Stimulated activated CD8-positive, alpha-beta memory T cell treated with anti-CD3 and anti-CD28 coated beads, Interleukin-12 subunit alpha, Interleukin-12 subunit beta, amount 100 ng/mL, for 4 hours (primary cell): Measurements from ENCODE around the gene C19orf47.
"Not testable (repeated sequence)": the region's sequence is repeated elsewhere in the genome, so short reads cannot be mapped to it uniquely, and the experiment has no call there.

Source experiments
- DNase-seq: peaks from one replicate; pipeline ENCODE4 v3.0.0-alpha.2; 2020; ENCODE audit warnings: low read depth

Gene C19orf47

DNA sequence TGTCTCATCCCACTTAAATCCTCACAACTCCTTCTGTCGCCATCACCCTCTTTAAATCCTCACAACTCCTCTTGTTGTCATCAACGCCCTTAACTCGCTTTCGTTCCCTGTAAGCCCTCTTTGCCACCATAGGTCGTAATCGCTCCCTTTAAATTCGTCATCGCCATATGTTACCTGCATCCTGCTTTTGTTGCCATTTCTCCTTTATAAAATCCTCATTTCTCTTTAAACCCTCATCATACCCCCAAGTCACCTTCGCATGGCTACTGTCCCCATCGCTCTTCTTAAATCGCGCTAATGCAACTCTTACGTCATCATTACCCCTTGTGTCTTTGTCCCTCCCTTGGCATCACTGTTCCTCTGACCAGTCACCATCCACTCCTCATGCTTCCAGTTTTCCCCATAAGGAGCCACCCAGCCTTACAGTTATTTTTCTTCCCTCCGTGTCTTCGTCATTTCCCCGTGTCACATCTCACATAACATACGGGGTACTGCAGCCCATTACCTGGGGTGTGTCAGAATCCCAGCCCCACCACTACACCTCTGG, 837 bp upstream of the C19orf47 start:
- DNase-seq, result no peak

DNA sequence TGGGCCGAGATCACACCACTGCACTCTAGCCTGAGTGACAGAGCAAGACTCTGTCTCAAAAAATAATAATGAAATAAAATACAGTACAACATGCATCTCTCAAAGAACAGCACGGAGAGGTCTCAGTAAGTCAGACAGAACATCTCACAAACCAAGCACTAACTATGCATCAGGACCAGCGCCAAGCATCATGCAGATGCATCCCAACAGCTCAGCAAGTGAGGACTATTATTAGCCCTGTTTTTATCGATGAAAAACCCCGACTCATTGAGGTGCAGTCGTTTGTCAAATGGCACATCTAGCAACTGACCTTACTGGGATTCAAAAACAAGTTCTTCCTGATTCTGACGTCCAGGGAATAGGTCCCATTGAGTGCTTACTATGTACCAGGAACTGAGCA, 3.8 kb downstream of the C19orf47 start:
- no peak for DNase-seq

DNA sequence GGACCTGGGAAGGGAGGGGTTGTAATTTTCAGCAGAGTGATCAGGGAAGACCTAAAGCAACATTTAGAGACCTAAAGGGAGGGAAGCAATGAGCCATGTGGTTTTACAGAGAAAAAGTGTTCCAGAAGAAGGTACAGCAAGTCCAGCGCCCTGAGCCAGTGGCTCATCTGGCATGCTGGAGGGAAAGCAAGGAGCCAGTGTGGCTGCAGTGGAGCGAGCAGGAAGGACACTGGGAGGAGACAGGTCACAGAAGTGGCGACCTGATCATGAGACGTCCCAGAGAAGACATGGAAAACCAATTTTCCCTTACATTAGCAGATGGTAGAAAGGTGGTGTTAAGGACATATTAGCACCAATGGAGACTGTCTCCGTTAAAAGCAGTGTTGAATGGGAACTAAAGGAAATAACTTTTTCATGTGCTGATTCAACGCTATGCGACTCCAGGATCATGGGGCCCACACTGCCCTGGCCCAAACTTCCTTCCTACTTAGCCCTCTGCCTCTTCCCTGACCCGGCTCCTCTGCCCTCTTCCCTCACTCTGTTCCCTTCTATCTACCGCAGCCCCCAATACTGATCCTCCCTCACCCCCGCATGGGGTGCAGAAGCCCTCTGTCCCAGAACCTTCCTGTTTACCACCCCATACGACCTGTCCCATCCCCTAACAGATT, 5.4 kb downstream of the C19orf47 start:
- no peak for DNase-seq

DNA sequence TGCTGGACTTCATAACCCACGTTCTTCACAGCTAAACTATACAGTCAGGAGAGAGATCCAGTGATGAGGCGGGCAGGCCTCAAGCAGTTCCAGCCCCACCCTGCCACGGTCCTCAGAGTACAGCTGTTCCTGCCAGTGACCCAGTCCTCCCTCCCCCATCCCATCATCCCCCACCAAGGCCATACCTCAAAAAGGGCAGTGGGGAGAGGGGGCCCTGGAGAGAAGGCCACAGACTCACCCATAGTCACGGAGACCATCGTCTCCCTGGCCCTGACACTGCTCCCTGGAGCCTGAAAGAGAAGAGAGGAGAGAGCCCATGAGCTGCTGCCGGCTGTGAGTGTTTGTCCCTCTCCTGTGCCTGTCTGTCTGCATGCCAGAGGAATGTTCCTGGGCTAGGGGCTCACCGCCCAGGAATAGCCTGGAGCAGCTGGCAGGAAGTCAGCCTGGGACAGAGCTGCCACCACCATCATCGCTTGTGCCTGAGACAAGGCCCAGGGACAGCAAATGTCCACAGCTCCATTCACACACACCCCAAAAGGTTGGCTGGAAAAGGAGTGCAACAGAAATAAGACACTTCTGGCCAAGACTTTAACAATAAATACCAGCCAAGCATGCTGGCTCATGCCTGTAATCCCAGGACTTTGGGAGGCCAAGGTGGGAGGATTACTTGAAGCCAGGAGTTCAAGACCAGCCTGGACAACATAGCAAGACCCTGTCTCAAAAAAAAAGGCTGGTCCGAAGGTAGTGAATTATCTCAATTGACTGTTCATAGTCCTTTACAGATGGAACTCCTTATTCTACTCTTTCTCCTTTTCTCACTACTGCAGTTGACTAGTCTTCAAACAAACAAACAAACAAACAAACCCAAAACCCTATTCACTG, 6.4 kb downstream of the C19orf47 start:
- no peak for DNase-seq

DNA sequence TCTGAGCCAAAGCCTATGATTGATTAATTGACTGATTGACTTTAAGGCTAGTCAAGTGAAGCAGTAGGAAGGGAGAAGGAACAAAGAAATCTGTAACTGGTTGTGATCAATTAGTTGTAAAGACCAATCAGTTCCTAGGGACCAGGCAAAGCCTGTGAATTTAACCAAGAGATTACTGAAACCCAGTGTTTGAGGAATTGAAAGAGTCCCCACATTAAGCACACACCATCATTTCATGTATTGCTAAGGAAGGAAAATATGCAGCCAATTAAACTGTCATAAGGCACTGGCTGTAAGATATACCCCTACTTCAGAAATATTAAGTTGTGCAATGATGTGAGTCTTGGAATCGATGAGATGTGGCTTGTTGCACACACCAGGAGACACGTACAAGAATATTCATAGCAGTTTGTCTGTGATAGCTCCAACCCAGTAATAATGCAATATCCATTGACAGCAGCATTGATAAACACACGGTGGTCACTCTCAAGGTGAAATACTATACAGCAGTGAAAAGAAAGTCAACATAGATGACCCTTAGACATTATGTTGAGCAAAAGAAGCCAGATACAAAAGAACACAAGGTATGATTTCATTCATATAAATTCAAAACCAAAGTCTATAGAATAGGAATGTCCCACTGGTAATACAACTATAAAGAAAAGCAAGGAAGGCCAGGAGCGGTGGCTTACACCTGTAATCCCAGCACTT, 9.0 kb downstream of the C19orf47 start:
- DNase-seq, result no peak

DNA sequence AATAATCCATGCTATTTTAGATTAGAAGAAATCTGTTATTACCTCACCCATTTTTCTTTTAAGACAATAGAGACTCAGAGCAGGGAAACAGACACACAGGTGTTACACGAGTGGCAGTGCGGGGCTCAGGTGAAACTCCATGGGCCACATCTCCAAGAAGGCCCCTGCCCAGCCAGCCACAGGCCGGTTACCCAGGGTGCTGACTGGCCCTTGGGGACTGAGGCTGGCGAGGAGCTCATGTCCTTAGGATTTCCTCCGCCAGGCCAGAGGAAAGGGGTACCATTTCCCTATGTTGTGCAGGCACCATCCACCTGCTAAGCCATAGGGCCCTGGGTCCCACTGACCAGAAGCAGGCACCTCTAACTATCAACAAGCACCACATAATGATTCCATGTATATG, 10.6 kb downstream of the C19orf47 start:
- DNase-seq, result no peak

DNA sequence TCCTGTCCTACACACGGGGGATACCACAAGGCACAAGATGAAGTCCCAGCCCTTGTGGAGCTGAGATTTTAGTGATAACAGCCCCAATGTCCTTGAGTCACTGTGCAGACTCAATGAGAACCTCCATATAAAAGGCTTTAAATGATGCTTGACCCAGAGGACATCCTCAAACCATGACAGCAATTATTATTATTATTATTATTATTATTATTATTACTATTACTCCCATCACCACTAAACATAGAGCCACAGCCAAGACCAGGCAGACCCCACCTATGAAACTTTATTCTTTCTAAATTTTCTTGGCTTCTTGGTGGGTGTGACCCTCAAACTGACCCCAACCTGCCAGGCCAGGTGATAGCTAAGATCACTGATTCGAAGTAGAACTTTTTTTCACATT, 11.1 kb downstream of the C19orf47 start:
- no peak for DNase-seq

DNA sequence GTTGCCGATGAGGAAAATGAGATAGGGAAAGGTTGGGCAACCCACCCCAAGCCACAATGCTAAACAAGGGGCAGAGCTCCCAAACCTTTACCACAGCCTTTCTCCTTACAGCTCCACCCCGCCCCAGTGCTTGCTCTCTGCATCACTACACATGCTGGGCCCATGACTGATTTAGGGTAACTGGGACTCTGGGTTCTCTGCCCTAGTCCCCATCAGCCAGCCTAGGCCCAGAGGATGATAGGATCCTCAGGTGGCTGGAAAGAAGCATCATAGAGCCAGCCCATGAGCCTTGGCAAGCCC, 11.6 kb downstream of the C19orf47 start:
- DNase-seq, result no peak

DNA sequence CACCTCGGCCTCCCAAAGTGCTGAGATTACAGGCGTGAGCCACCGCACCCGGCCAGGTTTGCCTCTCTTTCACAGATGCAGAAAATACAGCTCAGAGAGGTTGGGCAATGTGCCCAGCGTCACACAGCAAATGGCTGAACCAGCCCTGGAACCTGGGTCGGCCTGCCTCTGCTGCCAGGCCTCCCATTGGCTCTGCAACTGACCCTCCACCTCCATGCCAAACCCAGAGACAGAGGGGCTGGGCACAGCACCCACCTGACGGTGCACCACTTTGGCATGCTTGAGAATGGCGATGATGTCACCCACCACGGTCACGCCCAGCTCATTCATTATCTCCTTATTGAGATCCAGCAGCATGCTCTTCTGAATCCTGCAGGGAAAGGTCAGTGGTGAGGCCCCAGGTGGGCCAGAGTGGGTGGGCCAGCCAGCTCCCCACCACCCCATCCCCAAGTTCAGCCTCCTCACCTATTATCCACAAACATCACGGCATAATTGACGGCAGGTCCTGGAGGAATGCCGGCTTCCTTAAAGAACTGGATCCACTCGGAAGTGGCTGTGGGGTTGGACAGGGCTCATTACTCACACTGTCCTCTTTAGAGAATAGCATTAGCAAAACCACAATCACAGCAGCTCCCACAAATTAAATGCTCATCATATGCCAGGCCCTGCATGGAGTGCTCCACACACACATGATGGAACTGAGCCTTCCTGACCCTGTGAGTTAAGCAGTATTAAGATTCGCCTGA, 12.2 kb downstream of the C19orf47 start:
- DNase-seq, result no peak

DNA sequence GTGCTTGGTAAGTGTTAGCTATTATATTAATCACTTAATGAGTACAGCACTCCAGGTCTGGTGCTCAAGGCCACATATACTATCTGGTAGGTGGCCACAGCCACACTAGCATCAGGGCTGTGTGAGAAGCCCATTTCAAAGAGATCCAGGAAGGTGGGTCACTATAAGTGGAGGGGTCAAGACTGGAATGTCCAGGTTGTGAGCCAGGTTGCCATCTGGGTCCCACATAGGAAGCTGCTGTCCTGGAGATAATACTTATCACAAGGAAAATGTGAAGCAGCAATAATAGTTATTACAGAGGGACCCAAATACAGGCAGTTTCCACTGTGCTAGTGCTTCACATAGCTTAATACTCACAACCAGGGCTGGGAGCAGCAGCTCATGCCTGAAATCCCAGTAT, 13.1 kb downstream of the C19orf47 start:
- DNase-seq, result no peak

DNA sequence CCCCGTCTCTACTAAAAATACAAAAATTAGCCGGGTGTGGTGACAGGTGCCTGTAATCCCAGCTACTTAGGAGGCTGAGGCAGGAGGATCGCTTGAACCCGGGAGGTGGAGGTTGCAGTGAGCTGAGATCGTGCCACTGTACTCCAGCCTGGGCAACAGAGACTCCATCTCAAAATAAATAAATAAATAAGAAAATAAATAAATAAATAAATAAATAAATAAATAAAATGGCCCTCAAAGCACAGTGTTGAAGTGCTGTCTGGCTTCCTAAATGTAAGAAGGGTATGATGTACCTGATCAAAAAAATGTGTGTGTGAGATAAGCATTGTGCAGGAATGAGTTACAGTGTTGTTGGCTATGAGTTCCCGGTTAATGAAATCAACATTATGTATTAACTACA, 15.1 kb downstream of the C19orf47 start:
- DNase-seq, result not testable (repeated sequence)

DNA sequence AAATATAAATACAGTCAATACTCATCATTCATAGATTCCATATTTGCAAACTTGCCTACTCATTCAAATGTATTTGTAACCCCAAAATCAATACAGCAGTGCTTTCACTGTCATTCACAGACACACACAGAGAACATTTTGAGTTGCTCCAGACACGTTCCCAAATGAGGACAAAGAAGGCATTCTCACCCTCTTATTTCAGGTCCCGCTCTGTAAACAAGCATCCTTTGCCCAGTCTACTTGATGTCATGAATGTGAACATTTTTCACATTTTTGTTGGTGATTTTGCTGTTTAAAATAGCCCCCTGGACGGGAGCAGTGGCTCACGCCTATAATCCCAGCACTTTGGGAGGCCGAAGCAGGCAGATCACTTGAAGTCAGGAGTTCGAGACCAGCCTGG, 15.5 kb downstream of the C19orf47 start:
- no peak for DNase-seq

DNA sequence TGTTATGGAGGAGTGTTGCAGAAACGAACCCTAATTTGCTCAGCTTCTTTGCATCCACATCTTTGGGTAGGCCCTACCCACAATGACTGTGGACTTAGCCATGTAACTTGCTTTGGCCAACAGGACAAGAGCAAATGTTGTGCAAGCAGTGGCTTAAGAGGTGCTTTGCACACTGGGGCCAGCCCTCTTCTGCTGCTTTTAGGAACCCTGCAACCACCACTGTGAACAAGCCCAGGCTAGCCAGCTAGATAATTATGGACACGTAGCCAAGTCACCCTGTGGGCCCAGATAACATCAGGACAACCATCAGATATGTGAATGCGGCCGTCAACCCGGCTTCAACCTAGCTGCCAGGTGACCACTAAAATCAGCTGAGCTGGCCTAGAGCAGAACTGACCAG, 17.1 kb downstream of the C19orf47 start:
- no peak for DNase-seq

DNA sequence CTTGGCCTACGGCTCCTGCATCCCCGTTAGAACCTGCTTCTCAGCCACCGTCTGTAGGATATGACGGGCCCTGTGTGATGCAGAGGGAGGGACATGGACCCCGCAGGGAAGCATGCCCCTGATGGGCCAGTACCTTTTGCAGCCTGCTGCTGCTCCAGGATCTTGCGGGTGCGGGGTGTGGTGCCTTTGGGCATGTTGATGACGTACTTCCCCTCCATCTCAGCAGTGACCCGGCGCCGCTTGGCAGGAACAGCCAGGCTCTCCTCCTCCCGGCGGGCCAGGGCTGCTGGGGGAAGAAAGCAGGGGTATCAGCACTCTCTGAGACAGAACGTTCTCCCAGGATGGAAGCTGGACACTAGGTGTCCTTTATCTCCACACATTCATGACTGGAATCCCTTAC, 22.0 kb downstream of the C19orf47 start:
- no peak for DNase-seq

DNA sequence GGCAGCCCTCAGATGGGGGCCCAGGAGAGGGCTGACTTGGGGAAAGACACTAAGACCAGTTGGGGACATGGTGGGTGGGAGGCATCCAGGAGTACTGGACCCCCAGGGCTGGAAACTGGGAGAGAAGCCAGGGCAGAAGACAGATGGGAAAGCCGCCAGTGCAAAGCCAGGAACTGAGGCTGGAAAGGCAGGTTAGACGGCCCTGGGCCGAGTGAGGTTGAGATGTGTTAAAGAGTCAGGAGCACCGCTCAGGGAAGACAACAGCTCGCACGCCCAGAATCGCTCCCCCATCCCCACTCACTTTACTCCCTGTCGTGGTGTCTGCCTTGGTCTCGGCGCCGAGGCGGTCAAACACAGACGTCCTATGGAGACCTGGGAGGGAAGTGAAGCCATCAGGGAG, 24.5 kb downstream of the C19orf47 start:
- no peak for DNase-seq

DNA sequence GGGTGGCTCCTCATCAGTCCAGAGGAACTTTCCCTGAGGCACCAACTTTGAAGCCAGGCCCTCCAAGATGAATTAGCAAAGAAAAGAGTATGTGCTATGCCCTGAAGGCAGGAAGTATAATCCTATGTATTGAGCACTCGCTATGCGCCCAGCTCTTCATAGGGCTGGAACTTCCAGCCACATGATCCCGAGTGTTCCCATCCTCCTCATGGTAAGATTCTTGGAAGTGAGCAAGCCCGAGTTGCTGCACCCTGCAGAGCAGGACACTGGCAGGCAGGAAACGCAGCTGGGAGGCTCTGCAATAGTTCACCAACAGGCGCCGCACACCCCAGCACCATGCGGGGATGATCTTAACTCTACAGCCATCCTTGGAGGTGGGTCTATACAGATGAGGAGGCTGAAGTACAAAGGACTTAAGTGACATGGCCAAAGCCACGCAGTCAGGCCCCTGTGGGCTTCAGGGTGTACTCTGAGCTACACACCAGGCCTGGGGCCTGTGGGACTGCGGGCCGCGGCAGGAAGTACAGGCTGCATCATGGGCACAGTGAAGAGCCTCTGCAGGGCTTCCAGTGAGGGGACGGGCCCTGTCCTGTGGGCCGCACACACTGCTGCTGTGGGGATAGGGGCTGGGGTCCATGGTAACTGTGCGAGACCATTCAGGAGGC, 25.1 kb downstream of the C19orf47 start:
- no peak for DNase-seq

DNA sequence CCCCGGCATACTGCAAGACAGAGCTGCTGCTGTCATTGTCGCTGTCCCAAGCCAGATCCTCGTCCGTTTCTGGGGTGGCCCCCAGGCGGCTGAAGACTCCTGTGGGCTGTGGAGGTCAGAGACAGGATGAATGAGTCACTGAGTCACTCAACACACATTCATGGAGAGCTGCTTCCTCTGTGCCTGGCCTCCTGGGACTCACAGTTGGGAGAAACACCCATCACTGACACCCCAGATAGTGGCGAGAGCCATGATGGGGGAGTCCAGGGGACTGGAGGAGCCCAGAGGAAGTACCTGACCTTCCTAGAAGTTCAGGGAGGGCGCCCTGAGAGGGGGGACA, 26.0 kb downstream of the C19orf47 start:
- no peak for DNase-seq

DNA sequence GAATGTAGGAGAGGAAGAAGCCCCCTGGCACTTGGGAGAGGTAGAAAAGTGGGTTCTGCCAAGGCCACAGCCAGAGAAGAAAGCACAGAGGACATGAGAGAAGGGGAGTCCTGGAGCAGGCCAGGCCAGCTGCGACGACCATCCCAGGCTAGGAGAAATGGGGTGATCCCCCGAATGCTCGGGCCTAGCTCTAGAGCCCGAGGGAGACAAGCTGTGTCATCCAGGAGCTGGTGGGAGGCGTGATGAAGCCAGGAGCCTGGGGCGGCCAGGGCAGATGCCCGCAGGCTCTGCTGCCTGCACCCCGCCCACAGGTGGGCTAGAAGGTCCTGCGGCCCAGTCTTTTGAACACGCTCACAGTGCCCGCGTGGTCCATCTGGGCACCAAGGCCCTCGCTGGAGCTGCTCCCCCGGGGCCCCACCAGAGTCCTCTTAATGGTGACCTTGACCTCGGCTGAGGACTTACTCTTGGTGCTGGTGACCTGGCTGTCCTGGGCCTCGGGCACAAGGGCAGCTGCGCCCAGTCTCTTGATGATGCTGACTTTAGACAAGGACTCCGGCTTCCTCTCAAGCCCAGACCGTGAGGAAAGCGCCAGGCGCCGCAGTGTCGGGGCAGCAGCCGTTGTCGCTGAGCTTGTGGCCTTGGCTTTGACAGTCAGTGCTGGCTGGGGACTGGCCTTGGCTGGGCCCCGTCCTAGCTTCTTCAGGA, 26.5 kb downstream of the C19orf47 start:
- DNase-seq, result no peak

DNA sequence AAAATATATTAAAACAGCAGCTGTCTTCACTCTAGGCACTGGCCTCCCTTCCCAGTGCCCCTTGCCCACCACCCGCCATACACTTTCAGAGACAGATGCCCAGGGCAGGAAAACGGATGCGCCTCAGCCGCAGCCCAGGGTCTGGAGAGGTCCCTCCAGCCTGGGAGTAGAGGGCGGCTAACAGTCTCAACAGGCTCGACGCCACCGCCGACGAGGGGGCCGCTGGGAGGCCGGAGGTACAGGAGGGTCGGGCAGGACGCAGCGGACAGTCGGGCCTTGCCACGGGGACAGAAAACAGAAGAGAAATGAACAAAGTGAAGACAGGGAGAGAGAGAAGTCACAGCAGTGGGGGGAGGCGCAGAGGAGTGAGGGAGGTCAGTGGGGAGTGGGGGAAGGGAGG, 27.1 kb downstream of the C19orf47 start:
- DNase-seq, result no peak

DNA sequence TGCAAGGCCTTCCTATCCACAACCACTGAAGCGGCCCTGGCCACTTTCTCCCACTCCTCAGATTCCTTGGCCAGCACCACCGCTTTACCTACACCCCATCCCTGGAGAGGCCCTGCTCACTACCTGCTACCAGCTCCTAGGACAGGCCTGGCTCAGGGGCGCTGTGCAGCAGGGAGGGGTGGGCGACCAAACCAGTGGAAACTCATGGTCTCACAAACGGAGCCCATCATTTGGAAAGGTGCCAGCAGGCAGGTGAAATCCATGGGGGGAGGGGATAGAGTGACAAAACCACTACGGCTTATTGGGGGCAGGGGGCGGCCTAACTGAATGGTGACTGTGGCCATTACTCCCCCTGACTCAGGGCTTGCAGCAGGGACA, 27.6 kb downstream of the C19orf47 start:
- no peak for DNase-seq

DNA sequence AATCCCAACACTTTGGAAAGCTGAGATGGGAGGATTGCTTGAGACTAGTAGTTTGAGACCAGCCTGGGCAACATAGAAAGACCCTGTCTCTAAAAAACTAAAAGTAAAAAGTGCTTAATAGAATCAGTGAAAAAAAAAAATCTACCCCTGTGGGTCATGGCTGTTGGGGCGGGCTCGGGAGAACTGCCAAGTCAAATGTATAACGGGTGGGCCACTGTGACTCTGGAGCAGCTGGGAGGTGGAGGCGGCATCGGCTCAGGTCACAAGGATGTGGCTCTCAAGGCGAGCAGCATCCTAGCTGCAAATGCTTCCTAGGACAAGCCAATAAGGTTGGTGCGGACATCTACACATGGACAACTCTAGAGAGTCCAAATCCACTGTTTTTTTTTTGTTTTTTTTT, 30.9 kb downstream of the C19orf47 start:
- DNase-seq, result no peak
